ENCODE data around the gene ANAPC16. TPM values are rescaled to one million over a fixed set of nuclear protein-coding genes. Genes with fewer than 3 reads are reported as not detected.

ANAPC16 gene
- total and polyA plus RNA-seq, 2 donors (not counting 1 experiment from before 2014, with no cell fraction given) = 104 to 132 TPM

DNA sequence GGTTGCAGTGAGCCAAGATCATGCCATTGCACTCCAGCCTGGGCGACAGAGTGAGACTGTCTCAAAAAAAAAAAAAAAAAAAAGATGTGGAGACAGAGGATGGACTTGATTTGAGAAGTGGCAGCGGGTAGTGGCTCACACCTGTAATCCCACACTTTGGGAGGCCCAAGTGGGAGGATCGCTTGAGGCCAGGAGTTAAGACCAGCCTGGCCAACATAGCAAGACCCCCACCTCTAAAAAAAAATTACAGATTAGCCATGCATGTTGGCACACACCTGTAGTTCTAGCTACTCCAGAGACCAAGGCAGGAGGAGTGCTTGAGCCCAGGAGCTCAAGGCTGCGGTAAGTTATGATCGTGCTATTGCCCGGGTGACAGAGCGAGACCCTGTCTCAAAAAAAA lies 24.6 kb downstream of the ANAPC16 start:
- intact Hi-C loops (cut with micrococcal nuclease) = no loop called here
- POLR2A ChIA-PET = interaction anchor here (0.7 kb wide), 4 partner anchors 17 to 1020 kb away, joined by 3 to 4 read pairs (median 4); no protein-coding TSS in a partner anchor
- H3K9ac ChIP-seq (ENCODE audit: low read length) = no peak overlapping the region
- no peak overlapping the region for H3K4me2 ChIP-seq (replicated peaks; ENCODE audit: low read depth, low read length, poor library complexity, severe bottlenecking)
- WGBS (ENCODE audit: insufficient coverage) = no CpG with 5 or more reads among the region's 7 CpGs
- TF ChIP-seq CTCF (IDR thresholded peaks at IDR 0.05) = no peak
- no peak for TF ChIP-seq EZH2 (IDR thresholded peaks at IDR 0.05; ENCODE audit: borderline replicate concordance, insufficient read depth, low read depth, low read length, poor library complexity, severe bottlenecking)
- peaks cover 46% of the 10 kb centered on the region for H3K4me1 Mint-ChIP-seq
- peaks cover 2 to 14% of the 10 kb centered on the region in 2 experiments for H3K36me3 ChIP-seq (replicated peaks in 1 of 2; ENCODE audit: control extremely low read depth in 1 of 2, control insufficient read depth in 1 of 2, extremely low read depth in 1 of 2, insufficient read depth in 2 of 2, low read length in 1 of 2)
- H3K4me3 Mint-ChIP-seq = no peak overlapping the region
- H3K79me2 ChIP-seq (ENCODE audit: control insufficient read depth, insufficient read depth, low read length) = peaks cover 8% of the 10 kb centered on the region
- CTCF ChIA-PET = interaction anchor here (0.7 to 1.2 kb wide), 4 partner anchors 18 to 427 kb away, joined by 3 to 4 read pairs (median 3); no protein-coding TSS in a partner anchor
- H2AFZ ChIP-seq (ENCODE audit: insufficient read depth, low read depth, low read length, poor library complexity, severe bottlenecking) = no peak overlapping the region
- DNase-seq = no peak
- H3K9me3 Mint-ChIP-seq (ENCODE audit: insufficient read depth) = no peaks in the 10 kb centered on the region
- no peak overlapping the region for H3K27ac ChIP-seq (ENCODE audit: low read length in 2 of 2)
- H3K9me3 ChIP-seq (ENCODE audit: control extremely low read depth in 1 of 3, control insufficient read depth in 2 of 3, insufficient read depth in 1 of 3, low read length in 2 of 3) = no peaks in the 10 kb centered on the region
- H3K4me1 ChIP-seq (ENCODE audit: control insufficient read depth in 2 of 2, insufficient read depth in 2 of 2, low read length in 2 of 2) = peaks cover 26 to 40% of the 10 kb centered on the region in 2 donors
- ATAC-seq (ENCODE audit: low read depth) = no peak
- H3K27ac Mint-ChIP-seq = no peak overlapping the region
- H3K27me3 Mint-ChIP-seq = no peaks in the 10 kb centered on the region
- no peaks in the 10 kb centered on the region for H4K20me1 ChIP-seq (ENCODE audit: control insufficient read depth, insufficient read depth, low read length, poor library complexity, severe bottlenecking)
- H3K27me3 ChIP-seq (replicated peaks in 1 of 4; ENCODE audit: control extremely low read depth in 1 of 4, control insufficient read depth in 3 of 4, insufficient read depth in 4 of 4, low read length in 3 of 4) = no peaks in the 10 kb centered on the region
- no peak overlapping the region for H3K4me3 ChIP-seq (ENCODE audit: control extremely low read depth in 1 of 5, extremely low read depth in 1 of 5, insufficient read depth in 1 of 5, low read depth in 2 of 5, low read length in 4 of 5)

GRCh38 chr10:72241691-72242252 lies 26.0 kb downstream of the ANAPC16 start:
- 95% methylated on average over 8 of the region's 8 CpGs for WGBS (ENCODE audit: insufficient coverage)
- Mint-ChIP-seq H3K27me3 (no peaks in the 10 kb centered on the region), H3K9me3 (ENCODE audit: insufficient read depth) (no peaks in the 10 kb centered on the region), H3K4me1 (peaks cover 58% of the 10 kb centered on the region), H3K27ac (no peak overlapping the region), H3K4me3 (no peak overlapping the region)
- Histone ChIP-seq H4K20me1 (ENCODE audit: control insufficient read depth, insufficient read depth, low read length, poor library complexity, severe bottlenecking) (no peaks in the 10 kb centered on the region), H3K36me3 (replicated peaks in 1 of 2; ENCODE audit: control extremely low read depth in 1 of 2, control insufficient read depth in 1 of 2, extremely low read depth in 1 of 2, insufficient read depth in 2 of 2, low read length in 1 of 2) (peaks cover 0 to 3% of the 10 kb centered on the region in 2 experiments), H2AFZ (ENCODE audit: insufficient read depth, low read depth, low read length, poor library complexity, severe bottlenecking) (no peak overlapping the region), H3K9ac (ENCODE audit: low read length) (no peak overlapping the region), H3K79me2 (ENCODE audit: control insufficient read depth, insufficient read depth, low read length) (peaks cover 13% of the 10 kb centered on the region), H3K4me3 (ENCODE audit: control extremely low read depth in 1 of 5, extremely low read depth in 1 of 5, insufficient read depth in 1 of 5, low read depth in 2 of 5, low read length in 4 of 5) (no peak overlapping the region), H3K27ac (ENCODE audit: low read length in 2 of 2) (no peak overlapping the region), H3K4me2 (replicated peaks; ENCODE audit: low read depth, low read length, poor library complexity, severe bottlenecking) (no peak overlapping the region), H3K9me3 (ENCODE audit: control extremely low read depth in 1 of 3, control insufficient read depth in 2 of 3, insufficient read depth in 1 of 3, low read length in 2 of 3) (no peaks in the 10 kb centered on the region), H3K27me3 (replicated peaks in 1 of 4; ENCODE audit: control extremely low read depth in 1 of 4, control insufficient read depth in 3 of 4, insufficient read depth in 4 of 4, low read length in 3 of 4) (no peaks in the 10 kb centered on the region), H3K4me1 (ENCODE audit: control insufficient read depth in 2 of 2, insufficient read depth in 2 of 2, low read length in 2 of 2) (peaks cover 38 to 54% of the 10 kb centered on the region in 2 donors)
- ATAC-seq (ENCODE audit: low read depth) (no peak), DNase-seq (no peak)
- intact Hi-C loops (cut with micrococcal nuclease) = no loop called here
- ChIA-PET CTCF (interaction anchor here (0.6 to 3.0 kb wide), 5 partner anchors 95 to 193 kb away, joined by 3 to 16 read pairs (median 3); no protein-coding TSS in a partner anchor), POLR2A (interaction anchor here (0.7 to 0.8 kb wide), 5 partner anchors 13 to 405 kb away, joined by 3 to 10 read pairs (median 7); no protein-coding TSS in a partner anchor)
- no peak for TF ChIP-seq EZH2 (IDR thresholded peaks at IDR 0.05; ENCODE audit: borderline replicate concordance, insufficient read depth, low read depth, low read length, poor library complexity, severe bottlenecking)
- no peak for TF ChIP-seq CTCF (IDR thresholded peaks at IDR 0.05)

Data from B cell (primary cell).